Esophagus (tissue), 2 donors: ENCODE measurements around the gene TEAD3. TPM values are rescaled to one million over a fixed set of nuclear protein-coding genes. Genes with fewer than 3 reads are reported as not detected.

ENCODE experiments used
- H3K27ac ChIP-seq, 2 donors: one replicate each; pipeline ENCODE4 v1.5.1; 2013; ENCODE audit warnings: low read depth in 2 of 2, mild to moderate bottlenecking in 2 of 2, inconsistent platforms in 1 of 2, low read length in 1 of 2, moderate library complexity in 1 of 2
- H3K27me3 ChIP-seq, 2 donors: one replicate each; pipeline ENCODE4 v1.6.1; 2013; ENCODE audit warnings: low read length in 2 of 2, control low read depth in 1 of 2, mild to moderate bottlenecking in 1 of 2; ENCODE audit not compliant: insufficient read depth in 2 of 2, control insufficient read depth in 1 of 2
- H3K36me3 ChIP-seq, 2 donors: one replicate each; pipeline ENCODE4 v1.6.1; 2013; ENCODE audit warnings: low read length in 1 of 2; ENCODE audit not compliant: control insufficient read depth in 2 of 2, insufficient read depth in 2 of 2
- H3K4me1 ChIP-seq, 2 donors: one replicate each; pipeline ENCODE4 v1.6.1; 2013; ENCODE audit warnings: low read length in 1 of 2; ENCODE audit not compliant: control insufficient read depth in 2 of 2, insufficient read depth in 2 of 2
- H3K4me3 ChIP-seq, 2 donors: one replicate each; pipeline ENCODE4 v1.5.1; 2013; ENCODE audit warnings: low read length in 2 of 2, mild to moderate bottlenecking in 2 of 2, low read depth in 1 of 2, moderate library complexity in 1 of 2
- H3K9me3 ChIP-seq, 2 donors: one replicate each; pipeline ENCODE4 v1.6.1; 2013; ENCODE audit warnings: mild to moderate bottlenecking in 2 of 2, low read depth in 1 of 2, low read length in 1 of 2, moderate library complexity in 1 of 2; ENCODE audit not compliant: control insufficient read depth in 2 of 2, insufficient read depth in 1 of 2
- WGBS, 2 donors: extraction: QIAGEN DNeasy Blood & Tissue Kit; methylation state at CpG; one replicate each; pipeline ENCODE4 v1.1.7; 2013; 5-methylcytosine and 5-hydroxymethylcytosine counted together
- polyA plus RNA-seq, 2 donors: library from polyadenylated mRNA; stranded (reverse); fragments of 200-250 nt; gene quantifications; one replicate each; pipeline ENCODE4 v1.2.3, GENCODE V29; 2013
- donor health status: healthy with polysubstance abuse.
- donor health status: Bipolar disorder and iron deficiency.

Gene TEAD3
- polyA plus RNA-seq, 2 donors = 28.6 to 29.1 TPM

DNA sequence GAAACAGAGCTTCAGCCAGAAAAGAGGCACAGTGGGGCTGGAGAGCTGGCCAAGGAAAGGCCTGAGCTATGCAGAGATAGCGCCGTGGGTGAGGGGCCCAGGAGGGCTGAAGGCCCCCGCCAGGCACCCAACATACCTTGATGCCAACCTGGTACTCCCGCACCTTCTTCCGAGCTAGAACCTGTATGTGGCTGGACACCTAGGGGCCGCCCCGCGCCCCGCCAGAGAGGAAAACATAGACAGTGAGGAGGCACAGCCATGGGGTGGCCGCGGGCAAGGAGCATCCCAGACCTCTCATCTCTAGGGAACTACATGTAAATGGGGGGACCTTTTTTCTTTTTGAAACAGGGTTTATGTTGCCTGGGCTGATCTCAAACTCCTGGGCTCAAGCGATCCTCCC lies 16.7 kb downstream of the TEAD3 start:
- no peak overlapping the region for H3K27ac ChIP-seq
- 92% methylated on average over 12 of the region's 12 CpGs for WGBS, 2 donors
- no peaks in the 10 kb centered on the region for H3K27me3 ChIP-seq
- H3K9me3 ChIP-seq = peaks cover 0 to 4% of the 10 kb centered on the region in 2 donors
- peaks cover 6 to 36% of the 10 kb centered on the region in 2 donors for H3K36me3 ChIP-seq
- H3K4me3 ChIP-seq = no peak overlapping the region
- peaks cover 0 to 10% of the 10 kb centered on the region in 2 donors for H3K4me1 ChIP-seq

- peaks cover 12 to 36% of the 10 kb centered on the region in 2 donors for H3K36me3 ChIP-seq
- 88 to 90% methylated on average over 7 of the region's 7 CpGs for WGBS, 2 donors
- no peak overlapping the region for H3K27ac ChIP-seq
- peaks cover 0 to 4% of the 10 kb centered on the region in 2 donors for H3K9me3 ChIP-seq
- H3K27me3 ChIP-seq = no peaks in the 10 kb centered on the region
- peaks cover 0 to 2% of the 10 kb centered on the region in 2 donors for H3K4me1 ChIP-seq
- H3K4me3 ChIP-seq = no peak overlapping the region
These were observed 18.6 kb downstream of the TEAD3 start for GRCh38 chr6:35478259-35478658.

- peaks cover 0 to 2% of the 10 kb centered on the region in 2 donors for H3K4me1 ChIP-seq
- 77 to 78% methylated on average over 5 of the region's 5 CpGs for WGBS, 2 donors
- H3K36me3 ChIP-seq = peaks cover 10 to 40% of the 10 kb centered on the region in 2 donors
- H3K27ac ChIP-seq = no peak overlapping the region
- no peak overlapping the region for H3K4me3 ChIP-seq
- peaks cover 0 to 4% of the 10 kb centered on the region in 2 donors for H3K9me3 ChIP-seq
- no peaks in the 10 kb centered on the region for H3K27me3 ChIP-seq
These were observed 19.2 kb downstream of the TEAD3 start for GRCh38 chr6:35477551-35478179.

DNA sequence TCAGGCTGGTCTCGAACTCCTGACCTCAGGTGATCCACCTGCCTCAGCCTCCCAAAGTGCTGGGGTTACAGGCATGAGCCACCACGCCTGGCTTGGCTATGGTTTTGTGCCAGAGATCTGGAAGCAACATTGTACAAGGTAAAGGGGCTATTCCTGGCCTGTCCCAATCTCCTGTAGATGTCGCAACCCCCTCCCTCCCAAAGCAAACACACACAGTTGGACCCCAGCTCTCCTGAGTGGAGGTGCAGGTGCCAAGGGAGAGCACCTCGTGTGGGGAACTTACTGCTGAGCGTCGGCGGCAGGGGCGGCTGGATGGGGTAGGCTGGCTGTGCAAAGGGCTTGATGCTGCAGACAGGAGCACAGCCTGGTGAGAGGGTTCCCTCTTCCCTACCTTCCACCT lies 19.9 kb downstream of the TEAD3 start:
- Histone ChIP-seq H3K27ac (peak overlapping the region in 1 of 2 donors; percentile 2), H3K4me3 (no peak overlapping the region), H3K36me3 (peaks cover 12 to 40% of the 10 kb centered on the region in 2 donors), H3K9me3 (peaks cover 0 to 4% of the 10 kb centered on the region in 2 donors), H3K4me1 (peaks cover 0 to 2% of the 10 kb centered on the region in 2 donors), H3K27me3 (no peaks in the 10 kb centered on the region)
- WGBS, 2 donors = 82 to 85% methylated on average over 8 of the region's 8 CpGs

- Histone ChIP-seq H3K4me3 (no peak overlapping the region), H3K4me1 (peaks cover 0 to 2% of the 10 kb centered on the region in 2 donors), H3K36me3 (peaks cover 12 to 41% of the 10 kb centered on the region in 2 donors), H3K9me3 (peaks cover 0 to 4% of the 10 kb centered on the region in 2 donors), H3K27me3 (no peaks in the 10 kb centered on the region), H3K27ac (no peak overlapping the region)
- 66 to 71% methylated on average over 14 of the region's 14 CpGs for WGBS, 2 donors
These were observed 20.9 kb downstream of the TEAD3 start for GRCh38 chr6:35476004-35476403.

GRCh38 chr6:35475573-35475972 lies 21.3 kb downstream of the TEAD3 start:
- Histone ChIP-seq H3K27me3 (no peaks in the 10 kb centered on the region), H3K36me3 (peaks cover 12 to 41% of the 10 kb centered on the region in 2 donors), H3K27ac (peak overlapping the region in 1 of 2 donors; percentile 22), H3K4me1 (peaks cover 0 to 2% of the 10 kb centered on the region in 2 donors), H3K9me3 (peaks cover 0 to 4% of the 10 kb centered on the region in 2 donors), H3K4me3 (no peak overlapping the region)
- 76 to 77% methylated on average over 4 of the region's 4 CpGs for WGBS, 2 donors

- H3K27ac ChIP-seq = no peak overlapping the region
- peaks cover 0 to 4% of the 10 kb centered on the region in 2 donors for H3K9me3 ChIP-seq
- peaks cover 11 to 45% of the 10 kb centered on the region in 2 donors for H3K36me3 ChIP-seq
- H3K4me3 ChIP-seq = no peak overlapping the region
- H3K27me3 ChIP-seq = no peaks in the 10 kb centered on the region
- 85 to 88% methylated on average over 20 of the region's 20 CpGs for WGBS, 2 donors
- peaks cover 0 to 2% of the 10 kb centered on the region in 2 donors for H3K4me1 ChIP-seq
These were observed 21.8 kb downstream of the TEAD3 start for GRCh38 chr6:35474942-35475570.

GRCh38 chr6:35474131-35474941 lies 22.5 kb downstream of the TEAD3 start:
- H3K27me3 ChIP-seq = no peaks in the 10 kb centered on the region
- 84 to 85% methylated on average over 13 to 14 of the region's 14 CpGs for WGBS, 2 donors
- H3K4me1 ChIP-seq = peaks cover 0 to 2% of the 10 kb centered on the region in 2 donors
- H3K36me3 ChIP-seq = peaks cover 9 to 47% of the 10 kb centered on the region in 2 donors
- peaks cover 0 to 4% of the 10 kb centered on the region in 2 donors for H3K9me3 ChIP-seq
- no peak overlapping the region for H3K4me3 ChIP-seq
- H3K27ac ChIP-seq = peak overlapping the region in 1 of 2 donors; percentile 19

- no peak overlapping the region for H3K4me3 ChIP-seq
- peaks cover 9 to 50% of the 10 kb centered on the region in 2 donors for H3K36me3 ChIP-seq
- no peak overlapping the region for H3K27ac ChIP-seq
- H3K4me1 ChIP-seq = peaks cover 0 to 2% of the 10 kb centered on the region in 2 donors
- peaks cover 0 to 4% of the 10 kb centered on the region in 2 donors for H3K9me3 ChIP-seq
- no peaks in the 10 kb centered on the region for H3K27me3 ChIP-seq
These were observed 23.1 kb downstream of the TEAD3 start for GRCh38 chr6:35473850-35474130.
